Neural progenitor cell (in vitro differentiated cells): Measurements from ENCODE around the gene C12orf60.

ENCODE experiments used
- CTCF ChIP-seq: fragments of 200-600 bp; sonication (generic); IDR thresholded peaks from 2 replicates; pipeline ENCODE4 v1.5.1; 2017; ENCODE audit warnings: antibody characterized with exemption, mild to moderate bottlenecking
- EZH2phosphoT487 ChIP-seq: fragments of 200-600 bp; sonication (generic); IDR thresholded peaks from 2 replicates; pipeline ENCODE4 v1.6.1; 2017; ENCODE audit warnings: antibody characterized with exemption

GRCh38 chr12:14785568-14785967, 17.9 kb upstream of the C12orf60 start:
- no peak for TF ChIP-seq CTCF
- no peak for TF ChIP-seq EZH2phosphoT487
